RWPE2 (cell line): ENCODE data around the gene FRAT2.

ENCODE experiments used
- ATAC-seq: fragments of 200-7000 bp; cut with Tn5 transposase; 3 replicates; pipeline ENCODE4 v1.9.1; 2021; ENCODE audit warnings: low read depth
- DNase-seq: peaks from one replicate; pipeline ENCODE4 v3.0.0-alpha.2; 2020; ENCODE audit warnings: low spot score
- H3K27ac ChIP-seq: fragments of 450-650 bp; 2 replicates; pipeline ENCODE4 v1.5.1; 2017; ENCODE audit warnings: mild to moderate bottlenecking; ENCODE audit not compliant: poor library complexity, severe bottlenecking
- H3K27me3 ChIP-seq: fragments of 250-450 bp; sonication (Bioruptor Pico); 2 replicates; pipeline ENCODE4 v1.5.1; 2021; ENCODE audit warnings: mild to moderate bottlenecking, moderate library complexity; ENCODE audit not compliant: insufficient read depth, poor library complexity, severe bottlenecking
- H3K36me3 ChIP-seq: fragments of 250-450 bp; sonication (Bioruptor Pico); 2 replicates; pipeline ENCODE4 v1.5.1; 2020; ENCODE audit warnings: low read depth, mild to moderate bottlenecking, moderate library complexity
- H3K4me1 ChIP-seq: fragments of 250-450 bp; sonication (Bioruptor Pico); 2 replicates; pipeline ENCODE4 v1.5.1; 2021; ENCODE audit warnings: mild to moderate bottlenecking, moderate library complexity; ENCODE audit not compliant: insufficient read depth, poor library complexity, severe bottlenecking
- H3K4me3 ChIP-seq: fragments of 250-450 bp; sonication (Bioruptor Pico); 2 replicates; pipeline ENCODE4 v1.5.1; 2021; ENCODE audit warnings: mild to moderate bottlenecking, moderate library complexity; ENCODE audit not compliant: severe bottlenecking
- H3K9me3 ChIP-seq: fragments of 250-450 bp; sonication (Bioruptor Pico); 2 replicates; pipeline ENCODE4 v1.5.1; 2021; ENCODE audit warnings: mild to moderate bottlenecking, moderate library complexity; ENCODE audit not compliant: severe bottlenecking
- TF ChIP-seq, protein P1 (sequence below): fragments of 450-650 bp; IDR thresholded peaks from one replicate; pipeline ENCODE4 v1.5.1; 2017; ENCODE audit warnings: mild to moderate bottlenecking, moderate library complexity; ENCODE audit not compliant: poor library complexity, severe bottlenecking

Gene FRAT2

GRCh38 chr10:97323501-97323900 is 11.0 kb downstream of the FRAT2 start:
- H3K9me3 ChIP-seq = no peaks in the 10 kb centered on the region
- TF ChIP-seq, protein P1, sequence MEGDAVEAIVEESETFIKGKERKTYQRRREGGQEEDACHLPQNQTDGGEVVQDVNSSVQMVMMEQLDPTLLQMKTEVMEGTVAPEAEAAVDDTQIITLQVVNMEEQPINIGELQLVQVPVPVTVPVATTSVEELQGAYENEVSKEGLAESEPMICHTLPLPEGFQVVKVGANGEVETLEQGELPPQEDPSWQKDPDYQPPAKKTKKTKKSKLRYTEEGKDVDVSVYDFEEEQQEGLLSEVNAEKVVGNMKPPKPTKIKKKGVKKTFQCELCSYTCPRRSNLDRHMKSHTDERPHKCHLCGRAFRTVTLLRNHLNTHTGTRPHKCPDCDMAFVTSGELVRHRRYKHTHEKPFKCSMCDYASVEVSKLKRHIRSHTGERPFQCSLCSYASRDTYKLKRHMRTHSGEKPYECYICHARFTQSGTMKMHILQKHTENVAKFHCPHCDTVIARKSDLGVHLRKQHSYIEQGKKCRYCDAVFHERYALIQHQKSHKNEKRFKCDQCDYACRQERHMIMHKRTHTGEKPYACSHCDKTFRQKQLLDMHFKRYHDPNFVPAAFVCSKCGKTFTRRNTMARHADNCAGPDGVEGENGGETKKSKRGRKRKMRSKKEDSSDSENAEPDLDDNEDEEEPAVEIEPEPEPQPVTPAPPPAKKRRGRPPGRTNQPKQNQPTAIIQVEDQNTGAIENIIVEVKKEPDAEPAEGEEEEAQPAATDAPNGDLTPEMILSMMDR = no peak
- H3K4me1 ChIP-seq = no peaks in the 10 kb centered on the region
- no peaks in the 10 kb centered on the region for H3K36me3 ChIP-seq
- no peak overlapping the region for H3K27ac ChIP-seq
- DNase-seq (no peak), ATAC-seq (no peak)
- H3K4me3 ChIP-seq = no peak overlapping the region
- no peaks in the 10 kb centered on the region for H3K27me3 ChIP-seq

DNA sequence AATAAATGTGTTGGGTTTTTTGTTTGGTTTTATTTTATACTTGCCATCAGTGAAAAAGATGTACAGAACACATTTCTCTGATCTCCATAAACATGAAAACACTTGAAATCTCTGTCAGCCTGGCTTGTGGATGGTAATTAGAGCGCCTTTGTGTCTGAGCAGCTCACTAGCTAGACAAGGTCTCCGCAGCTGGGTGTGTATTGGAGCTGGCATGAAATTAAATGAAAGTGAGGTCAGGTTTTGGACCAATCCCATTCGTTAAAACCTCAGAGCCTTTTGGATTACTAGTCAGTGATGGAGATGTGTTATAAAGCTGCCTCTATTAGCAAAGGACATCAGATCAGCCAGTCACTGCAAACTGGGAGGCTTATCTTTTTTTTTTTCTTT is 12.7 kb downstream of the FRAT2 start:
- Histone ChIP-seq H3K27ac (no peak overlapping the region), H3K4me1 (no peaks in the 10 kb centered on the region)

DNA sequence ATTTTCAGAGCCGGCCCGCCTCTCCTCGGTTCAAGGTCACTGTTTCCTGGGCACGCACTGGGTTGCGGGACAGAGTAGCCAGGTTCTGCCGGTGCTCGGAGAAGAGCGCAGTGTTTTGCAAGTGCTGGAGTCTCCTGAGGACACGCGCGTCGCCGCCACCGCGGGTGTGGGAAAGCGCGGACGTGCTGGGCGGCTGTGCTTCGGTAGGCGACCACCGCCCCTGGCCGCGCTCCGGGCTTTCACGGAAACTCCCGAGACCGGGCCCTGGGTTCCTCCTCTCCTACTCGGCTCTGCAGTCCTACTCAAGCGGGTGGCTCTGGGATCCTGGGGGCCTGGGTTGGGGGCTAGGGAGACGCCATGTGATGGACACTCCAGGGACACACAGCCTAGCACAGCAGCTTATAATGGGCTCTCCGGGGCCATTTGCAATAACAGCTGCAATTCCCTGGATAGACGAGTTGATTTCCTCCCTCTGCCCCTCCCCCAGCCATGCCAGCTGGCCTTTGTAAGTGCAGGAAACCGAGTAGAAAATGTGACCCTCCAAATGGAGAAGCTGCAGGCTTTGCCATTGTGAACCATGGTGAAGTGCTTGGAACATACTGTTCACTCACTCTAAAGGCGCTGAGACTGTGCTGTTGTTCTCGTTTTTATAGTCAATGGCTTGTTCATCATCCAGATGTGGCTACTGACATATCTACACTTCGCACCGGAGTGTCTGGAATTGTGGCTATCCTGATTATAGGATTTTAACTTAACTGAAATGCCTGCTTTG is 13.3 kb downstream of the FRAT2 start:
- TF ChIP-seq, protein P1 = no peak
- Histone ChIP-seq H3K27ac (no peak overlapping the region), H3K4me1 (no peaks in the 10 kb centered on the region), H3K27me3 (no peaks in the 10 kb centered on the region), H3K36me3 (no peaks in the 10 kb centered on the region), H3K9me3 (no peaks in the 10 kb centered on the region), H3K4me3 (no peak overlapping the region)
- DNase-seq (no peak), ATAC-seq (no peak)

More for the DNA sequence above, 12.7 kb downstream of the FRAT2 start:
- H3K4me3 ChIP-seq = no peak overlapping the region
- TF ChIP-seq, protein P1 = no peak
- ATAC-seq (no peak), DNase-seq (no peak)
- H3K27me3 ChIP-seq = no peaks in the 10 kb centered on the region
- no peaks in the 10 kb centered on the region for H3K9me3 ChIP-seq
- no peaks in the 10 kb centered on the region for H3K36me3 ChIP-seq

DNA sequence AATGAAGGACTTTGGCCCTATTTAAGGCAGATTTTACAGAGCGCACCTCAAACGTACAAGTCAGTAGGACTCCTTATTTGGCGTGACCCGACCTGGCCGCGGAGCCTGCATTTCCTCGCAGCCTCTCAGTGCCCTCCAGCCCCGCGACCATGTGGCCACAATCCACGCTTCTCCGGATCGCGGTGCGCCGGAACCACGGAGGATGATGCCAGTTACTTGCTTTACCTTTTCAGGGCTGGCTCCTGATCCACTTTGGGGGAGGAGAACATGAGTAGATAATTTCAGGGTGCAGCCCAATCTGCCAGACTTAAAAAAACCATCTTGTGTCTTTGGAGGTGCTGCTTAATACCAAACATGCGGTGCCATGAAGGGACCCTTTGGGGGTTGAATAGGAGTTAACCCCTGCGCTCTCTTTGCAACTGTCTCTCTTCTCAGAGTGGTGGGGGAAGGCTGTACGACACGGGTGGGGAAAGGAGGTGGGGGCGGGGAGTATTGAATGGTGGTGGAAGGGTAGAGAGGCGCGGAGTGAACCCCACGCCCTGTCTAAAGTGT is 14.0 kb downstream of the FRAT2 start:
- Histone ChIP-seq H3K4me3 (peak overlapping the region; percentile 72), H3K27ac (no peak overlapping the region)
- no peak for DNase-seq

More for the DNA sequence above, 14.0 kb downstream of the FRAT2 start:
- TF ChIP-seq, protein P1 = no peak
- no peaks in the 10 kb centered on the region for H3K4me1 ChIP-seq
- no peaks in the 10 kb centered on the region for H3K9me3 ChIP-seq
- no peak for ATAC-seq
- H3K27me3 ChIP-seq = no peaks in the 10 kb centered on the region
- H3K36me3 ChIP-seq = no peaks in the 10 kb centered on the region
